ENCODE measurements around the gene OTOF.

DNA sequence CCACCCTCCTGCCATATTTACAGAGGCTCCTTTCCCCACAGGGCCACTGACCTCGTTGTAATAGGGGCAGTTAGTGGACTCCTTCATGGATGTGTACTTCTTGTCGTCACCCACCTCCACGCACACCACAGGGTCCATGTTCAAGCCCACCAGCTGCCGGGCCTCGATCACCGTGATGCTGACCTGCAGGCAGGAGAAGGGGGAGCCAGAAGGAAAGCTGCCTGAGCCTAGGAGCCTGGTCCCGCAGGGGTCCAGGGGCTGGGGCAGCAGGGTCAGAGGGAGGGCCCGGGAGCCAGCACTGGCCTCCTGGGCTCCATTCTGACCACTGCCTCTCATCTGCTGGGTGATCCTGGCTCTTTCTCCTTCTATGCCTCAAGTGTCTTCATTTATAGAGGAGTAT lies 17.0 kb upstream of the OTOF start:
- TF ChIP-seq MXI1 (IDR thresholded peaks at IDR 0.05; ENCODE audit: low read depth, low read length) (no peak), CHD2 (IDR thresholded peaks at IDR 0.05; ENCODE audit: low read length, partially characterized antibody) (no peak), FOXM1 (IDR thresholded peaks at IDR 0.05; ENCODE audit: low read depth) (no peak), TAF1 (IDR thresholded peaks at IDR 0.05; ENCODE audit: borderline replicate concordance, low read depth, low read length) (no peak), FOXJ3 (CRISPR knock-in tag; IDR thresholded peaks at IDR 0.05) (no peak), RFX5 (IDR thresholded peaks at IDR 0.05; ENCODE audit: low read length) (no peak)
- TF ChIP-seq, protein P1, sequence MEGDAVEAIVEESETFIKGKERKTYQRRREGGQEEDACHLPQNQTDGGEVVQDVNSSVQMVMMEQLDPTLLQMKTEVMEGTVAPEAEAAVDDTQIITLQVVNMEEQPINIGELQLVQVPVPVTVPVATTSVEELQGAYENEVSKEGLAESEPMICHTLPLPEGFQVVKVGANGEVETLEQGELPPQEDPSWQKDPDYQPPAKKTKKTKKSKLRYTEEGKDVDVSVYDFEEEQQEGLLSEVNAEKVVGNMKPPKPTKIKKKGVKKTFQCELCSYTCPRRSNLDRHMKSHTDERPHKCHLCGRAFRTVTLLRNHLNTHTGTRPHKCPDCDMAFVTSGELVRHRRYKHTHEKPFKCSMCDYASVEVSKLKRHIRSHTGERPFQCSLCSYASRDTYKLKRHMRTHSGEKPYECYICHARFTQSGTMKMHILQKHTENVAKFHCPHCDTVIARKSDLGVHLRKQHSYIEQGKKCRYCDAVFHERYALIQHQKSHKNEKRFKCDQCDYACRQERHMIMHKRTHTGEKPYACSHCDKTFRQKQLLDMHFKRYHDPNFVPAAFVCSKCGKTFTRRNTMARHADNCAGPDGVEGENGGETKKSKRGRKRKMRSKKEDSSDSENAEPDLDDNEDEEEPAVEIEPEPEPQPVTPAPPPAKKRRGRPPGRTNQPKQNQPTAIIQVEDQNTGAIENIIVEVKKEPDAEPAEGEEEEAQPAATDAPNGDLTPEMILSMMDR (IDR thresholded peaks at IDR 0.05) = no peak
- TF ChIP-seq, protein P2, sequence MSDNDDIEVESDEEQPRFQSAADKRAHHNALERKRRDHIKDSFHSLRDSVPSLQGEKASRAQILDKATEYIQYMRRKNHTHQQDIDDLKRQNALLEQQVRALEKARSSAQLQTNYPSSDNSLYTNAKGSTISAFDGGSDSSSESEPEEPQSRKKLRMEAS (IDR thresholded peaks at IDR 0.05; ENCODE audit: low read depth) = no peak

Measured in SK-N-SH (cell line).